Bronchial epithelial cell (primary cell): Measurements from ENCODE around the gene TBC1D9B. TPM values are rescaled to one million over a fixed set of nuclear protein-coding genes. Genes with fewer than 3 reads are reported as not detected.
A peak's percentile ranks its signal among the peaks of the same experiment; 100 is the strongest.

Source experiments
- DNase-seq: peaks from one replicate; pipeline ENCODE4 v3.0.0-alpha.2; 2010; ENCODE audit warnings: low read depth
- FAIRE-seq: peaks from 2 replicates; lab custom pipeline; 2011; peaks lifted over from hg19 to GRCh38; lab: Jason Lieb, UNC
- H3K27me3 ChIP-seq: 2 replicates; pipeline ENCODE4 v1.5.1; 2011; ENCODE audit warnings: low read length; ENCODE audit not compliant: control insufficient read depth, insufficient read depth
- H3K36me3 ChIP-seq: 2 replicates; pipeline ENCODE4 v1.5.1; 2011; ENCODE audit warnings: low read length; ENCODE audit not compliant: control insufficient read depth, insufficient read depth
- H3K4me3 ChIP-seq: 2 replicates; pipeline ENCODE4 v1.5.1; 2011; ENCODE audit warnings: mild to moderate bottlenecking, low read depth, low read length, control low read depth
- CTCF ChIP-seq: IDR thresholded peaks from 2 replicates; pipeline ENCODE4 v1.5.1; 2011; ENCODE audit warnings: mild to moderate bottlenecking, moderate library complexity, low read length, control low read depth, inconsistent platforms; ENCODE audit not compliant: insufficient read depth, severe bottlenecking
- total RNA-seq: library from RNA; depleted of rRNA; stranded (reverse); fragments of >200 nt; gene quantifications from 2 replicates; pipeline ENCODE4 v1.2.1, GENCODE V29; 2014

The TBC1D9B gene
- total RNA-seq, 1 donor from 2014 or later = 37.6 TPM

DNA sequence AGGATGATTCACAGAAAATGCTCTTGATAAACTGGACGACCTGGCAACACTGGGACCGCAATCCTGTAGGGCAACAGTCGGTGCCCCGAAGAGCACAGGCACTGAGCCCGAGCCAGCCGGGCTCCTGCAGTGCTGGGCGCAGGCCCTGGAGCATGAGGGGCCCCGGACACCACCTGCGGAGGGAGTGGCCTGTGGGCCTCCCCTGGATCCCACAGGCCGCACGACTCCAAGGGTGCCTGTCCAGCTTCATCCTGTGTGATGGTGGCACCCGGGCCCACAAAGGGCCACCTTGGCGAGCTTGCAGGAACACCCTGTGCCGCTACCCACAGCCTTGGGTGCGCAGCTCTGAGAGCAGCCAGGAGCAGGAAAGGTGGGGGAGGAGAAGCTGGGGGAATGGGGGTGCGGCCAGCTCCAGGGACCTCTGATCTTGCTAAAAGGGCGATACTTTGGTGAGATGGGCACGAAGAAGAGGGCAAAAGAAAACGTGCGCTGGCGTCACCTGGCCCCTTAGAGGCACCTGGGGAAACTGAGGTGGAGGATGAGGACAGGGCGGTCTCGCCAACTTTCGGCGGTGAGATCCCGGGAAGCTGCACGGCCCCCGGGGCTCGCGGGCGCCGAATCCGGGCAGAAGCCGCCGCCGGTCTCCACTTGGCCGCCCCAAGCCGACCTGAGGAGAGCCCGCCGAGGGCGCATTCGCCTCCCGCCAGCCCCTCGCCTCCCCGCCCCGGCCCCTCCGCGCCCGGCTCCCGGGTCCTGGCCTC is 722 bp downstream of the TBC1D9B start:
- no peaks in the 10 kb centered on the region for H3K27me3 ChIP-seq
- no peak for TF ChIP-seq CTCF
- no peak for FAIRE-seq
- H3K36me3 ChIP-seq = peaks cover 20% of the 10 kb centered on the region
- H3K4me3 ChIP-seq = peak overlapping the region; percentile 64
- peak; percentile 22 for DNase-seq

- no peak for TF ChIP-seq CTCF
- DNase-seq = no peak
- H3K36me3 ChIP-seq = peaks cover 21% of the 10 kb centered on the region
- FAIRE-seq = no peak
- H3K4me3 ChIP-seq = peak overlapping the region; percentile 64
- no peaks in the 10 kb centered on the region for H3K27me3 ChIP-seq
Measured at GRCh38 chr5:179906294-179906794, 1.4 kb downstream of the TBC1D9B start.

DNA sequence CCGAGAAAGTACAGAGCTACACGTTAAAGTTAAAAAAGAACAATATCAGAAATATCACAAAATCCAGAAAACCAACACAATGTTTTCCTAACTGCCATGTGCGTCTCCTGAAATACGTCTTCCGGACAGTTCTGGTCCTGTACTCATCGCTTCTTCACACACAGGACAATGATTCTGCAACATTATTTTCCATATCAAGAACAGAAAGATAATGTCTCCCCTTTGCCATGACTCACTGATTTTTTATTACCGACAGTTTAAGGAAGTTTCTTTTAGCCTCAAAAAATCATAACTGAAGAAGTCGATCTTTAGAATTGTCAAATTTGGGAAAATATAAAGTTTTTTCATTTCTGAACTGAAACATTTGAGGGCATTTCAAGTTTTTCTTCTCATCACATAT is 2.5 kb downstream of the TBC1D9B start:
- Histone ChIP-seq H3K27me3 (no peaks in the 10 kb centered on the region), H3K4me3 (no peak overlapping the region), H3K36me3 (peaks cover 21% of the 10 kb centered on the region)
- no peak for TF ChIP-seq CTCF
- DNase-seq (no peak), FAIRE-seq (no peak)

- no peak for TF ChIP-seq CTCF
- DNase-seq (no peak), FAIRE-seq (no peak)
- H3K36me3 ChIP-seq = peaks cover 24% of the 10 kb centered on the region
- H3K4me3 ChIP-seq = no peak overlapping the region
- no peaks in the 10 kb centered on the region for H3K27me3 ChIP-seq
Measured at GRCh38 chr5:179904463-179905160, 3.1 kb downstream of the TBC1D9B start.

DNA sequence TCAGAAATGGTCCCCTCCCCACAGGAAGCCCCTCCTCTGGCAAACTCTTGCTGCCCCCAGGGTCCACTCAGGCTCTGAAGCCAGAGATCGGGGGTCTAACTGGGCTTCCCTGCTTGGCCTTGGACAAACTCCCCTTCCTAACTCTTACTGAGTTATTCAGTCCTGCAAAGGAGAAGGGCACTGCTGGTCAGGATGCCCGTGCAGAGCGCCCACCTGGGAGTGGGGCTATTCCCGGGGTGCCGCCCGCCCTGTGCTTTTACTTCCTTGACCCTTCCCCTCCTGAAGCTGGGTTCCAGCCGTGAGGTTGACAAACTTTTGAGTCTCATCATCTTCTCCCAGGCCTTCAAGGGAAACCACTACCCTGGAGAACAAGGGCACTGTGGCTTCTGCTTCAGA is 4.9 kb downstream of the TBC1D9B start:
- DNase-seq (no peak), FAIRE-seq (peak; percentile 36)
- H3K4me3 ChIP-seq = no peak overlapping the region
- H3K27me3 ChIP-seq = no peaks in the 10 kb centered on the region
- no peak for TF ChIP-seq CTCF
- H3K36me3 ChIP-seq = peaks cover 33% of the 10 kb centered on the region
